Measurements from ENCODE around the gene BABAM1. TPM values are rescaled to one million over a fixed set of nuclear protein-coding genes. Genes with fewer than 3 reads are reported as not detected.
"Not testable (repeated sequence)": the region's sequence is repeated elsewhere in the genome, so short reads cannot be mapped to it uniquely, and the experiment has no call there.

BABAM1 gene
- total RNA-seq, 1 experiment from 2014 or later: 93.3 TPM

GRCh38 chr19:17268754-17269153, 1.5 kb downstream of the BABAM1 start:
- ChIA-PET RAD21 (ENCODE audit: low non-redundant PET in 1 of 2, low total read pairs in 2 of 2, uncharacterized antibody in 2 of 2, unreplicated experiment in 2 of 2) (no interaction called here), POLR2A (interaction anchor here (0.9 kb wide), 1 partner anchor 42 kb away, joined by 3 read pairs; the partner anchor contains the start of gene OCEL1), CTCF (no interaction called here)
- Histone ChIP-seq H3K36me3 (ENCODE audit: control insufficient read depth in 1 of 2, insufficient read depth in 2 of 2, low read length in 2 of 2) (peaks cover 6 to 24% of the 10 kb centered on the region in 2 experiments; a peak in 3 of 4 replicates), H3K4me2 (ENCODE audit: low read length) (peak overlapping the region; percentile 93), H3K27ac (ENCODE audit: low read depth, low read length) (peak overlapping the region; percentile 65; the same call in 1 of the 2 replicates), H3K9me3 (ENCODE audit: control insufficient read depth in 1 of 2, insufficient read depth in 1 of 2, low read depth in 1 of 2, low read length in 2 of 2) (no peaks in the 10 kb centered on the region), H3K4me3 (replicated peaks in 1 of 2; ENCODE audit: low read depth in 1 of 2, low read length in 2 of 2) (peak overlapping the region; percentile 84 to 91; a peak in 3 of 4 replicates), H2AFZ (ENCODE audit: low read depth, low read length, poor library complexity, severe bottlenecking) (no peak overlapping the region), H3K27me3 (ENCODE audit: insufficient read depth, low read length) (no peaks in the 10 kb centered on the region), H3K79me2 (ENCODE audit: insufficient read depth, low read length) (peaks cover 17% of the 10 kb centered on the region), H3K9me2 (ENCODE audit: insufficient read depth) (no peaks in the 10 kb centered on the region), H3K4me1 (ENCODE audit: control insufficient read depth in 1 of 2, insufficient read depth in 2 of 2, low read length in 2 of 2) (peaks cover 3 to 9% of the 10 kb centered on the region in 2 experiments; a peak in 3 of 4 replicates), H4K20me1 (ENCODE audit: insufficient read depth) (no peaks in the 10 kb centered on the region), H3K9ac (ENCODE audit: low read length) (peak overlapping the region; percentile 91)
- intact Hi-C loops (cut with micrococcal nuclease): no loop called here
- ATAC-seq (no peak), DNase-seq (ENCODE audit: low read depth, low spot score) (no peak)
- BruUV-seq (replicated peaks): no TSS peak
- no peak for TF ChIP-seq CBX3 (IDR thresholded peaks at IDR 0.05; ENCODE audit: low read depth)
- TF ChIP-seq CTCF (IDR thresholded peaks at IDR 0.05 in 2 of 3, conservative IDR thresholded peaks at IDR 0.05 in 1 of 3; ENCODE audit: borderline replicate concordance in 1 of 3, insufficient read depth in 1 of 3, low read depth in 2 of 3, low read length in 2 of 3): no peak
- no peak for TF ChIP-seq EZH2phosphoT487 (IDR thresholded peaks at IDR 0.05; ENCODE audit: borderline replicate concordance)
- no peak for TF ChIP-seq EGR1 (IDR thresholded peaks at IDR 0.05; ENCODE audit: low read depth)
- TF ChIP-seq JUND (IDR thresholded peaks at IDR 0.05): no peak
- TF ChIP-seq, protein P1, sequence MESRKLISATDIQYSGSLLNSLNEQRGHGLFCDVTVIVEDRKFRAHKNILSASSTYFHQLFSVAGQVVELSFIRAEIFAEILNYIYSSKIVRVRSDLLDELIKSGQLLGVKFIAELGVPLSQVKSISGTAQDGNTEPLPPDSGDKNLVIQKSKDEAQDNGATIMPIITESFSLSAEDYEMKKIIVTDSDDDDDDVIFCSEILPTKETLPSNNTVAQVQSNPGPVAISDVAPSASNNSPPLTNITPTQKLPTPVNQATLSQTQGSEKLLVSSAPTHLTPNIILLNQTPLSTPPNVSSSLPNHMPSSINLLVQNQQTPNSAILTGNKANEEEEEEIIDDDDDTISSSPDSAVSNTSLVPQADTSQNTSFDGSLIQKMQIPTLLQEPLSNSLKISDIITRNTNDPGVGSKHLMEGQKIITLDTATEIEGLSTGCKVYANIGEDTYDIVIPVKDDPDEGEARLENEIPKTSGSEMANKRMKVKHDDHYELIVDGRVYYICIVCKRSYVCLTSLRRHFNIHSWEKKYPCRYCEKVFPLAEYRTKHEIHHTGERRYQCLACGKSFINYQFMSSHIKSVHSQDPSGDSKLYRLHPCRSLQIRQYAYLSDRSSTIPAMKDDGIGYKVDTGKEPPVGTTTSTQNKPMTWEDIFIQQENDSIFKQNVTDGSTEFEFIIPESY (IDR thresholded peaks at IDR 0.05; ENCODE audit: extremely low read depth, insufficient replicate concordance, low read length): no peak
- no peak for TF ChIP-seq SIN3A (IDR thresholded peaks at IDR 0.05; ENCODE audit: low read depth)
- no peak for TF ChIP-seq CEBPB (IDR thresholded peaks at IDR 0.05; ENCODE audit: low read depth)
- TF ChIP-seq POLR2A (IDR thresholded peaks at IDR 0.05; ENCODE audit: borderline replicate concordance, extremely low read depth, insufficient read depth, insufficient read length): no peak
- TF ChIP-seq ZNF274 (IDR thresholded peaks at IDR 0.05; ENCODE audit: low read depth, low read length): no peak
- TF ChIP-seq SRF (IDR thresholded peaks at IDR 0.05; ENCODE audit: low read depth): no peak
- no peak for TF ChIP-seq RAD21 (IDR thresholded peaks at IDR 0.05; ENCODE audit: low read depth)
- TF ChIP-seq YY1 (IDR thresholded peaks at IDR 0.05; ENCODE audit: extremely low read depth, insufficient replicate concordance, low read depth, low read length): no peak
- no peak for TF ChIP-seq SP1 (IDR thresholded peaks at IDR 0.05; ENCODE audit: low read depth)
- TF ChIP-seq MAX (IDR thresholded peaks at IDR 0.05): no peak
- no peak for TF ChIP-seq FOSL1 (IDR thresholded peaks at IDR 0.05; ENCODE audit: low read depth)
- TF ChIP-seq POLR2AphosphoS5 (IDR thresholded peaks at IDR 0.05; ENCODE audit: low read depth, low read length): no peak

- H3K4me3 ChIP-seq (replicated peaks in 1 of 2; ENCODE audit: low read depth in 1 of 2, low read length in 2 of 2); DNase-seq (ENCODE audit: low read depth, low spot score); H3K27me3 ChIP-seq (ENCODE audit: insufficient read depth, low read length); ATAC-seq; CTCF ChIA-PET; H2AFZ ChIP-seq (ENCODE audit: low read depth, low read length, poor library complexity, severe bottlenecking); POLR2A ChIA-PET; H3K9me3 ChIP-seq (ENCODE audit: control insufficient read depth in 1 of 2, insufficient read depth in 1 of 2, low read depth in 1 of 2, low read length in 2 of 2); H3K9ac ChIP-seq (ENCODE audit: low read length); intact Hi-C loops (cut with micrococcal nuclease); H3K4me2 ChIP-seq (ENCODE audit: low read length); H3K27ac ChIP-seq (ENCODE audit: low read depth, low read length); BruUV-seq (replicated peaks); H3K4me1 ChIP-seq (ENCODE audit: control insufficient read depth in 1 of 2, insufficient read depth in 2 of 2, low read length in 2 of 2); H3K9me2 ChIP-seq (ENCODE audit: insufficient read depth); H3K79me2 ChIP-seq (ENCODE audit: insufficient read depth, low read length); H4K20me1 ChIP-seq (ENCODE audit: insufficient read depth); RAD21 ChIA-PET (ENCODE audit: low non-redundant PET in 1 of 2, low total read pairs in 2 of 2, uncharacterized antibody in 2 of 2, unreplicated experiment in 2 of 2): not testable (repeated sequence)
- H3K36me3 ChIP-seq (ENCODE audit: control insufficient read depth in 1 of 2, insufficient read depth in 2 of 2, low read length in 2 of 2): peaks cover 17 to 46% of the 10 kb centered on the region in 2 experiments
Observed at GRCh38 chr19:17274892-17275291, 7.6 kb downstream of the BABAM1 start.
